GM12892 (cell line): ENCODE results near the gene RNF224.

Source experiments
- POLR2A ChIP-seq: IDR thresholded peaks from 2 replicates; pipeline ENCODE4 v1.6.1; 2011; ENCODE audit warnings: low read depth, low read length, control low read depth
- POLR2AphosphoS5 ChIP-seq: IDR thresholded peaks from 2 replicates; pipeline ENCODE4 v1.6.1; 2011; ENCODE audit warnings: low read depth, low read length, control low read depth
- TAF1 ChIP-seq: IDR thresholded peaks from 2 replicates; pipeline ENCODE4 v1.6.1; 2011; ENCODE audit warnings: low read depth, mild to moderate bottlenecking, control low read depth, low read length, borderline replicate concordance

DNA sequence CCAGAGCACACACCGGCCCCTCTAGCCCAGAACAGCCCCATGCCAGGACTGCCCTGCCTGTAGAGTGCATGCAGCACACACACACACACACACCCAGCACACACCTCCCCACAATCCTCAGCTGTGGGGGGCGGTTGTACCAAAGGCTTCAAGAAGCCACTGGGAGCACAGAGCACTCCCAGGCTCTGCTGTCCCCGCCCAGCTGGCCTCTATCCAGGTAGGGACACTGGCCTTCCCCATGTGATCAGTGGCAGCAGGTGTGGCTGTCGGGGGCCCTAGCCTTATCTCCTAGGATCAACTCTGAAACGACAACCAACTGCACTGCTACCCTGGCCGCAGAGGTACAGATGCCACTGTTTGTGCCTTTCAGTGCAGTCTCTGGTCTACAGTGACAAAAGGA is 40.9 kb upstream of the RNF224 start:
- TF ChIP-seq POLR2AphosphoS5 (no peak), POLR2A (no peak), TAF1 (no peak)
